Colon (tissue), 2 donors: Measurements from ENCODE around the gene ELMO1.

ENCODE experiments used
- FAIRE-seq: peaks from 2 replicates; lab custom pipeline; 2012; peaks lifted over from hg19 to GRCh38; lab: Jason Lieb, UNC
- donor health status: control.
- donor health status: control.

The ELMO1 gene

GRCh38 chr7:37050801-37051200 is 397.9 kb downstream of the ELMO1 start:
- FAIRE-seq = no peak

GRCh38 chr7:37048674-37049073 is 400.0 kb downstream of the ELMO1 start:
- no peak for FAIRE-seq

GRCh38 chr7:37047260-37047659 is 401.4 kb downstream of the ELMO1 start:
- no peak for FAIRE-seq

GRCh38 chr7:37046531-37047079 is 402.1 kb downstream of the ELMO1 start:
- FAIRE-seq = no peak

GRCh38 chr7:37045681-37046179 is 402.9 kb downstream of the ELMO1 start:
- FAIRE-seq = no peak

GRCh38 chr7:37041461-37041860 is 407.2 kb downstream of the ELMO1 start:
- no peak for FAIRE-seq

- no peak for FAIRE-seq
Measured at GRCh38 chr7:37040330-37040729, 408.3 kb downstream of the ELMO1 start.

GRCh38 chr7:37039131-37039749 is 409.4 kb downstream of the ELMO1 start:
- no peak for FAIRE-seq

- FAIRE-seq = no peak
Measured at GRCh38 chr7:37038706-37039105, 410.0 kb downstream of the ELMO1 start.

- no peak for FAIRE-seq
Measured at GRCh38 chr7:37037286-37037685, 411.4 kb downstream of the ELMO1 start.

GRCh38 chr7:37035631-37036030 is 413.0 kb downstream of the ELMO1 start:
- FAIRE-seq = no peak

- FAIRE-seq = no peak
Measured at GRCh38 chr7:37033141-37033540, 415.5 kb downstream of the ELMO1 start.

GRCh38 chr7:37032258-37032601 is 416.4 kb downstream of the ELMO1 start:
- no peak for FAIRE-seq

- no peak for FAIRE-seq
Measured at GRCh38 chr7:37031571-37032257, 416.9 kb downstream of the ELMO1 start.

- FAIRE-seq = no peak
Measured at GRCh38 chr7:37028909-37029440, 419.7 kb downstream of the ELMO1 start.

- no peak for FAIRE-seq
Measured at GRCh38 chr7:37027557-37028341, 420.9 kb downstream of the ELMO1 start.

GRCh38 chr7:37027104-37027503 is 421.6 kb downstream of the ELMO1 start:
- no peak for FAIRE-seq

GRCh38 chr7:37018954-37019353 is 429.7 kb downstream of the ELMO1 start:
- no peak for FAIRE-seq

GRCh38 chr7:37016064-37016878 is 432.4 kb downstream of the ELMO1 start:
- no peak for FAIRE-seq

GRCh38 chr7:37015353-37016034 is 433.2 kb downstream of the ELMO1 start:
- no peak for FAIRE-seq

GRCh38 chr7:37013771-37014170 is 434.9 kb downstream of the ELMO1 start:
- FAIRE-seq = no peak
